ENCODE measurements around the gene NETO1. TPM values are rescaled to one million over a fixed set of nuclear protein-coding genes. Genes with fewer than 3 reads are reported as not detected.

Gene NETO1
- total RNA-seq, 2 experiments from 2014 or later, result not detected

GRCh38 chr18:72738136-72738535 lies 129.7 kb downstream of the NETO1 start:
- ChIA-PET POLR2A (no interaction called here), CTCF (no interaction called here)

DNA sequence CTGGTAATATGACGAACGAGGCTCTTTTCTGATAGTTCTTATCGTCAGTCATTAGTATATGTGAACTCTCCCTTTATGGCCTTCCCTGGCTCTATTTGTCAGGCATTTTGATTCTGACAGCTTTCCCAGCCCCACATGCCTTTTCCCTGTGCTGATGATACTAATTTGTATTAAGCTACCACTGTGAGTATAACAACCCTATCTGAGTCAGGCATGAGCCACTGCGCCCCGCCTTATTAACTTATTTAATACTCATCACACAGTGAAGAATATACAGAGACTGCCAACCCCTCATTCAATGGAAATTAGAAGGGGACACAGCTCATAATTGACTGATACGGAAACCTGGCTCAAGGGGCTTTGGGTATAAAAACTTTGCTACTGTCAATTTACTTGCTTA lies 140.0 kb downstream of the NETO1 start:
- POLR2A ChIA-PET, result no interaction called here

GRCh38 chr18:72727038-72727655 lies 140.6 kb downstream of the NETO1 start:
- ChIA-PET POLR2A (no interaction called here), CTCF (no interaction called here)

More for the DNA sequence above, 140.0 kb downstream of the NETO1 start:
- CTCF ChIA-PET, result no interaction called here

GRCh38 chr18:72726201-72726600 lies 141.6 kb downstream of the NETO1 start:
- ChIA-PET POLR2A (no interaction called here), CTCF (no interaction called here)

- CTCF ChIA-PET, result no interaction called here
- POLR2A ChIA-PET, result no interaction called here
Observed at GRCh38 chr18:72721330-72721729, 146.5 kb downstream of the NETO1 start.

- CTCF ChIA-PET, result no interaction called here
Observed at GRCh38 chr18:72720116-72720515, 147.7 kb downstream of the NETO1 start.

DNA sequence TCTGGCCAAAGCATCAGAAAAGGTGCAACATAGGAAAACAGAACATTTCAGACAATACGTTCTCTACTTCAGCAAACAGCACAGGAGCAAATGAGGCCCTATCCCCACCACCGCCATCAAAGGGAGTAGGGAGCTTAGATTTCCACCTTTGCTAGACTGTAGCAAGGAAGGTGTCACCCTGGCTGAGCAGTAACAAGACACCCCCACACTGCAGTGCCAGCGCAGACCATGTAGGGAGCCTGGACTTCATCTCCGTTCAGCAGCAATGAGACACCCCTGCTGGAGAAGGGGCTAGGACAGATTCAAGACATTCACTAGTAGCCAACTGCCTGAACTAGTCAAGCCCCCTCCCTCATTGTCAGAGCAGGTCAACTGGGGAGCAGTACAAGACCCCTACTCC lies 163.6 kb downstream of the NETO1 start:
- POLR2A ChIA-PET, result no interaction called here
- CTCF ChIA-PET, result no interaction called here

More at GRCh38 chr18:72720116-72720515, 147.7 kb downstream of the NETO1 start:
- POLR2A ChIA-PET, result no interaction called here

DNA sequence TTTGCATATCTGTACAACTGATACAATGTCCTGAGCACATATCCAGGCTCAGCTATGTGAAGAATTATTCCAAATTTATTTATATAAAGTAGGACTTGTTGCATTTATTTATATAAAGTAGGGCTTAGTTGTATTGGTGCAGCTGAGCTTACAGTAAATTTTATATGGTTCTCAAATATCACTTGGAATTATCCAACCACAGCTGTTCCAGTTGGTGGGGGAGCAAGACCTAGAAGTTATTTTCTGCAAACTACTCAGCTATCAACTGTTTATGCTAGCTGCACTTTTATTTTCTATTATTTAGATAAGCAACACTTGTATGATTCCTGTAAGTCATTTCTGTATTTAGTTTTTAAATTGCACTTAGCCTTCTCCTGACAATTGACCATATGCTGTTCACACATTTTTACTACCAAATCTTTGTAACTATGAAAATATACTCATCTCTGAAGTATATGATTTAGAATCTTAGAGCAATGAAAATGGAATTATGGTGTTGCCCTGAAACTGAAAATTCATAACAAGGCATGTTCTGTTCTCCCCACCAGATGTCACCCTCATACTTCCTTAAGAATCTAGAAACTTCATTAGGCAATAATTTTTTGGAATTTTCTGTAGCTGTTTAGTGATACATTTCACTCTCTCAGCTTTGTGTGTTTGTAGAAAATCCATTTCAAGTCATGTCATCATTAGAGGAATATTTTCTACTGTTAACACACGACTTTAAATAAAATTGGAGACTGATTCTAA lies 166.7 kb downstream of the NETO1 start:
- POLR2A ChIA-PET, result no interaction called here
- CTCF ChIA-PET, result no interaction called here

DNA sequence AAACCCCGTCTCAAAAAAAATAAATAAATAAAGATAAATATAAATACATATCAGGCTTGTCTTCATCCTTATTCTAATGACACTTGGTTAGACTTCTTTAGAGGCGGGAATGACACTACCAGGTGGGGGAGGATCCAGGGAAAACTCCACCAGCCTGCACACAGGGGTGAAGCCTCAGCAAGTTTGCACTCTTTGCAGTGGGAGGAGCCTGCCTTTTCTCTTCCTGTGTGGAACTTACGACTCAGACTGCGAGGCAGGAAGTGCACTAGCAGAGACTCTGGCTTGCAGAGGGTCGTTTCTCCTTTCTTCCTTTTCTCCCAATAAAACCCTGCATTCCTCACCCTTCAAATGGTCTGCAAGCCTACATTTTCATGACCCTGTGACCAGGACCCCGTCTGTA lies 170.1 kb downstream of the NETO1 start:
- ChIA-PET CTCF (no interaction called here), POLR2A (no interaction called here)

DNA sequence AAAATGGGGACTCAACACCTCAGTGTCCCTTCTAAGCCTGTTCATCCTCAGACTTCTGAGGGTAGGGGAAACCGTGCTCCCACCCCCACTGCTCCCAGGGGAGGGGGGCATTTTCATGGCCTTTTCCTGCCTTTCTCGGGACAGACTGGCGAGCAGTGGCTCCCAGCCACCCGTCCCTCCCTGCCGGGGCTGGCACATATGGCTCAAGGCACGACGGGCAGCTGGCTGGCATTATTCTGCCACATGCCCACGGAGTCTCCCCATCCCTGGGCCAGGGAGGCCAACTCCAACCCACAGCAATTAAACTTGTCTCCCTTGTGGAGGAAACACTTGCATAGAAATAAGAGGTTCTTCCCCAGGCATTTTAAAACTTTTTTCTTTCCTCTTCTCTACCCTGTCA lies 175.2 kb downstream of the NETO1 start:
- CTCF ChIA-PET, result no interaction called here
- POLR2A ChIA-PET, result no interaction called here
